ENCODE data around the gene BAZ2B. TPM values are rescaled to one million over a fixed set of nuclear protein-coding genes. Genes with fewer than 3 reads are reported as not detected.

The BAZ2B gene
- total RNA-seq, 1 donor from 2014 or later: 4.2 TPM

GRCh38 chr2:159351977-159352376, 264.4 kb downstream of the BAZ2B start:
- DNase-seq: no peak
- Mint-ChIP-seq H3K4me3 (no peak overlapping the region), H3K27ac (no peak overlapping the region), H3K9me3 (no peaks in the 10 kb centered on the region), H3K27me3 (no peaks in the 10 kb centered on the region), H3K36me3 (ENCODE audit: low read depth) (no peaks in the 10 kb centered on the region), H3K4me1 (no peaks in the 10 kb centered on the region)
- intact Hi-C loops (cut with micrococcal nuclease): no loop called here

- H3K9me3 Mint-ChIP-seq: no peaks in the 10 kb centered on the region
- no peaks in the 10 kb centered on the region for H3K36me3 Mint-ChIP-seq (ENCODE audit: low read depth)
- intact Hi-C loops (cut with micrococcal nuclease): no loop called here
- H3K4me3 Mint-ChIP-seq: no peak overlapping the region
- no peaks in the 10 kb centered on the region for H3K4me1 Mint-ChIP-seq
- DNase-seq: no peak
- no peak overlapping the region for H3K27ac Mint-ChIP-seq
- H3K27me3 Mint-ChIP-seq: no peaks in the 10 kb centered on the region
Measured at GRCh38 chr2:159349674-159350299, 266.6 kb downstream of the BAZ2B start.

DNA sequence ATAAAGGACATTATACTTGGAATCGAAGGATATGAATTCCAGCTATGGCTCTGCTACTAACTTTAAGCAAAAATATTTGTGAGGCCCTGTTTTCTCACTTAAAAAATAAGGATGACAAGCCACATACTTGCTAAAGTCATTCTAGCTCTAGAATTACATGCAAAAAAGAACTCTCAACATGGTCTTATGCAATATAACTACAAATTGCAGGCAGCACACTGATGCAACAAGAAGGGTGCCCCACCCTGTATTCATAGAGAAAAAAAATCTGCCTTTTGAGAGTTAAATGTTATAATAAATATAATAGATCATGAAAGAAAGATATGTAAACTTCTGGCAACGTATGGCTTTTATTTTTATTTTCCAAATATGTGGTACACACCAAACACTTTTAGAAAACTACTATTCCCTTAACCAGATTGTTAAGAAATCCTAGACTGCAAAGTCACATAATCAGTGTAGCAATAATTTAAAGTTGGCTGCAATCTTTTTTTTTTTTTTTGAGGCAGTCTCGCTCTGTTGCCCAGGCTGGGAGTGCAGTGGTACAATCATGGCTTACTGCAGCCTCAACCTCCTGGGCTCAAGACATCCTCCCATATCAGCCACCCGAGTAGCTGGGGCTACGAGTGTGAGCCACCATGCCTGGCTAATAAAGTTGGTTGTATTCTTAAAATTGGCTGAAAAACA, 289.6 kb downstream of the BAZ2B start:
- Mint-ChIP-seq H3K9me3 (no peaks in the 10 kb centered on the region), H3K4me1 (no peaks in the 10 kb centered on the region), H3K36me3 (ENCODE audit: low read depth) (no peaks in the 10 kb centered on the region), H3K27me3 (no peaks in the 10 kb centered on the region), H3K4me3 (no peak overlapping the region), H3K27ac (no peak overlapping the region)
- DNase-seq: no peak
- intact Hi-C loops (cut with micrococcal nuclease): no loop called here

DNA sequence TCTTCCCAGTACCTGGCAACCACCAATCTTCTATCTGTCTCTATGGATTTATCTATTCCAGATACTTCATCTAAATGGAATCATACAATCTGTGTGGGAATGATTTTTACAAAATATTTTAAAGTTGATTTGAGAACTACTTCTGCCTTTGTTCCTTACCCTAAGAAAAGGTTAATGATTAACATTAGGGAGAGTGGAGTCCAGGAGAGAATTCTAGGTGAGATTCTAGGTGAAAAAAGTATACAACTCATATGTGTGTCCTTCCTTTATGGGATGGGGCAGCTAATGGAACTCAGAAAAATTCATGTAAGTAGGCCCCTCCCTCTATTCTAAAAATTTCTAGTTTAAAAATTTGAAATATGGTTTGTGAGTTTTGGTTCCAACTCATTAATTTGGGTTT, 293.9 kb downstream of the BAZ2B start:
- H3K4me1 Mint-ChIP-seq: no peaks in the 10 kb centered on the region
- H3K27me3 Mint-ChIP-seq: no peaks in the 10 kb centered on the region
- H3K36me3 Mint-ChIP-seq (ENCODE audit: low read depth): no peaks in the 10 kb centered on the region
- H3K9me3 Mint-ChIP-seq: no peaks in the 10 kb centered on the region
- DNase-seq: no peak
- no peak overlapping the region for H3K27ac Mint-ChIP-seq
- H3K4me3 Mint-ChIP-seq: no peak overlapping the region
- intact Hi-C loops (cut with micrococcal nuclease): no loop called here

GRCh38 chr2:159317392-159318088, 298.8 kb downstream of the BAZ2B start:
- H3K27ac Mint-ChIP-seq: no peak overlapping the region
- H3K36me3 Mint-ChIP-seq (ENCODE audit: low read depth): no peaks in the 10 kb centered on the region
- intact Hi-C loops (cut with micrococcal nuclease): no loop called here
- no peaks in the 10 kb centered on the region for H3K27me3 Mint-ChIP-seq
- peaks cover 3% of the 10 kb centered on the region for H3K9me3 Mint-ChIP-seq
- H3K4me3 Mint-ChIP-seq: no peak overlapping the region
- no peaks in the 10 kb centered on the region for H3K4me1 Mint-ChIP-seq
- no peak for DNase-seq

DNA sequence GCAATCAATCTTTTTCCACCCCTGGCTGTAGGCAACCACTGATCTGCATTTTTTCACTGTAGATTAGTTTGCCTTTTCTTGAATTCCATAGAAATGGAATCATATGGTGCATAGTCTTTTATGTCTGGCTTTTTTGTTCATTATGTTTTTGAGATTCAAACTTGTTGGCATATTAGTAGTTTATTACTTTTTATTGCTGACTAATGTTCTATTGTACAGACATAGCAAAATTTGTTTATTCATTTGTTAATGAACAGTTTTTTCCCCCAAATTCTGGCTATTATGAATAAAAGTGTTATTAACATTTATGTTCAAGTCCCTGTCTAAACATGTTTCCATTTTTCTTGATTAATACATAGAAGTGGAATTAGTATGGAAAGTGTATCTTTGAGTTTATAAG, 308.4 kb downstream of the BAZ2B start:
- no peak for DNase-seq
- Mint-ChIP-seq H3K4me3 (no peak overlapping the region), H3K27me3 (peaks cover 4% of the 10 kb centered on the region), H3K36me3 (ENCODE audit: low read depth) (no peaks in the 10 kb centered on the region), H3K4me1 (no peaks in the 10 kb centered on the region), H3K27ac (no peak overlapping the region), H3K9me3 (peaks cover 9% of the 10 kb centered on the region)
- intact Hi-C loops (cut with micrococcal nuclease): no loop called here

DNA sequence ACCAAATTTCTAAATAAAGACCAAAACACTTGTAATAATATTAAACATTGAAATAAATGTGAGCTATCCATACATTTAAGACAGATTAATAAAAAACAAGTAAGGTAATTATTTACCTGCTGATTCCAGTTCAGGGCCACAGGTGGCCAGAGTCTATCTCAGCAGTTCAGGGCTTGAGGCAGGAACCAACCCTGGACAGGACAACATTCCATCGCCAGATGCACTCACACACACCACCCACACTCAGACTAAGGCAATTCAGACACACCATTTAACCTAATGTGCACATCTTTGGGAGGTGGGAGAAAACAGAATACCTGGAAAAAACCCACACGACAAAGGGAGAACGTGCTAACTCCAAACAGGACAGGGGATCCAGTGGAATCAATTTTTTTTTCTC, 315.8 kb downstream of the BAZ2B start:
- Mint-ChIP-seq H3K4me1 (no peaks in the 10 kb centered on the region), H3K27me3 (peaks cover 3% of the 10 kb centered on the region), H3K27ac (no peak overlapping the region), H3K4me3 (no peak overlapping the region), H3K36me3 (ENCODE audit: low read depth) (no peaks in the 10 kb centered on the region), H3K9me3 (peaks cover 14% of the 10 kb centered on the region)
- intact Hi-C loops (cut with micrococcal nuclease): no loop called here
- DNase-seq: no peak

- peaks cover 6% of the 10 kb centered on the region for H3K9me3 Mint-ChIP-seq
- no peak for DNase-seq
- peaks cover 3% of the 10 kb centered on the region for H3K27me3 Mint-ChIP-seq
- intact Hi-C loops (cut with micrococcal nuclease): no loop called here
- H3K4me3 Mint-ChIP-seq: no peak overlapping the region
- H3K4me1 Mint-ChIP-seq: no peaks in the 10 kb centered on the region
- H3K27ac Mint-ChIP-seq: no peak overlapping the region
- no peaks in the 10 kb centered on the region for H3K36me3 Mint-ChIP-seq (ENCODE audit: low read depth)
Measured at GRCh38 chr2:159298967-159299366, 317.4 kb downstream of the BAZ2B start.

- no peaks in the 10 kb centered on the region for H3K36me3 Mint-ChIP-seq (ENCODE audit: low read depth)
- intact Hi-C loops (cut with micrococcal nuclease): no loop called here
- H3K4me1 Mint-ChIP-seq: no peaks in the 10 kb centered on the region
- no peak overlapping the region for H3K4me3 Mint-ChIP-seq
- H3K9me3 Mint-ChIP-seq: peaks cover 5% of the 10 kb centered on the region
- H3K27me3 Mint-ChIP-seq: peaks cover 3% of the 10 kb centered on the region
- no peak overlapping the region for H3K27ac Mint-ChIP-seq
- DNase-seq: no peak
Measured at GRCh38 chr2:159297042-159297707, 319.2 kb downstream of the BAZ2B start.

DNA sequence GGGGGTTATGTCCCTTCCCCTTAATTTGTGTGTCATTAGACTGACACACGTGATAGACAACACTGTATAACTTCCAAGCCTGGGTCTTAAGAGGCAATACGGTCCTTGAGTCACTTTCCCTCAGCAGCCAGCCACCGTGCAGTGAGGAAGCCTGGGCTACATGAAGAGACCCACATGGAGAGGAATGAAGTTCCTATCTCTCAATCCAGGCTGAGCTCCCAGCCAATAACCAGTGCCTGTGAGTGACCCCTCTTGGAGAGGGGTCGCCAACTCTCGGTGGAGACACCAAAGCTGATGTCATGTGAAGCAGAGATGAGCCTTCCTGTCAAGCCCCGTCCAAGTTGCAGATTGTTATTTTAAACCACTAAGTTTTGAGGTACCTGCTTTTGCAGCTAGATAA, 324.2 kb downstream of the BAZ2B start:
- Mint-ChIP-seq H3K27ac (no peak overlapping the region), H3K9me3 (no peaks in the 10 kb centered on the region), H3K27me3 (no peaks in the 10 kb centered on the region), H3K4me1 (peaks cover 13% of the 10 kb centered on the region), H3K36me3 (ENCODE audit: low read depth) (no peaks in the 10 kb centered on the region), H3K4me3 (no peak overlapping the region)
- DNase-seq: no peak
- intact Hi-C loops (cut with micrococcal nuclease): no loop called here

- Mint-ChIP-seq H3K4me3 (no peak overlapping the region), H3K27ac (peak overlapping the region; percentile 25), H3K27me3 (no peaks in the 10 kb centered on the region), H3K9me3 (no peaks in the 10 kb centered on the region), H3K4me1 (peaks cover 13% of the 10 kb centered on the region), H3K36me3 (ENCODE audit: low read depth) (no peaks in the 10 kb centered on the region)
- DNase-seq: peak; percentile 72
- intact Hi-C loops (cut with micrococcal nuclease): no loop called here
Measured at GRCh38 chr2:159290289-159290907, 325.9 kb downstream of the BAZ2B start.

DNA sequence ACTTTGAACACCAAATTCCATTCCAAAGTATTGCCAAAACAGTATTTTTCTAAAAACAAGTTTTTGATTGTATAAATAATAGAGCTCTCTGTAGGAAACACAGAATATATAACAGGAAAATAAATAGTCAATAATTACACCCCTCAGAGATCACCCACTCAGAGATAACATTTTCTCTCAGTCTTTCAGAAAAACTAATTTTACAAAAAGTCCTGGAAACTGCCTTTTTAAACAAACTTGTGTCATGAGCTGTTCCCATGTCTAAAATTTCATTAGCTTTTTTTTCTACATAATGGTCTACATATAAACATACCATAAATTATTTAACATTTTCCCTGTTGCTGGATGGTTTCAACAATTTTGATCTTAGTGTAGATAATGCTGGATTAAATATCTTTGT, 328.6 kb downstream of the BAZ2B start:
- Mint-ChIP-seq H3K9me3 (no peaks in the 10 kb centered on the region), H3K4me1 (peaks cover 17% of the 10 kb centered on the region), H3K36me3 (ENCODE audit: low read depth) (peaks cover under 1% of the 10 kb centered on the region), H3K4me3 (no peak overlapping the region), H3K27ac (no peak overlapping the region), H3K27me3 (no peaks in the 10 kb centered on the region)
- intact Hi-C loops (cut with micrococcal nuclease): loop anchor here (10.0 kb wide), 1 partner anchor 607 kb away; no protein-coding TSS in a partner anchor
- no peak for DNase-seq

- peaks cover 18% of the 10 kb centered on the region for H3K4me1 Mint-ChIP-seq
- peak; percentile 99 for DNase-seq
- H3K36me3 Mint-ChIP-seq (ENCODE audit: low read depth): peaks cover 2% of the 10 kb centered on the region
- H3K4me3 Mint-ChIP-seq: peak overlapping the region; percentile 87
- H3K27me3 Mint-ChIP-seq: no peaks in the 10 kb centered on the region
- no peaks in the 10 kb centered on the region for H3K9me3 Mint-ChIP-seq
- intact Hi-C loops (cut with micrococcal nuclease): loop anchor here (1.0 to 10.0 kb wide), 2 partner anchors 425 to 608 kb away; partner anchors contain the start of gene MARCHF7
- H3K27ac Mint-ChIP-seq: peak overlapping the region; percentile 85
Measured at GRCh38 chr2:159286709-159287441, 329.5 kb downstream of the BAZ2B start.
